Measurements from ENCODE around the gene FAF2. TPM values are rescaled to one million over a fixed set of nuclear protein-coding genes. Genes with fewer than 3 reads are reported as not detected.

FAF2 gene
- total and polyA plus RNA-seq, 4 donors = 12.7 to 28.3 (median 16.5) TPM

- H3K9ac ChIP-seq (ENCODE audit: low read depth in 1 of 2, low read length in 2 of 2) = peak overlapping the region; percentile 44 to 70
- H3K27ac ChIP-seq (ENCODE audit: low read depth in 1 of 2, low read length in 2 of 2) = peak overlapping the region; percentile 97 to 99
- no peaks in the 10 kb centered on the region for H3K9me3 ChIP-seq (ENCODE audit: control insufficient read depth in 4 of 4, low read length in 3 of 4)
- H3K4me3 ChIP-seq (ENCODE audit: low read depth in 1 of 3, low read length in 3 of 3) = peak overlapping the region; percentile 73 to 85 (median 78)
- DNase-seq (ENCODE audit: low spot score) = no peak
- 57% methylated on average over 9 of the region's 9 CpGs for WGBS
- TF ChIP-seq FOXA2 (IDR thresholded peaks at IDR 0.05) (no peak), TAF1 (conservative IDR thresholded peaks at IDR 0.05) (no peak), YY1 (IDR thresholded peaks at IDR 0.05) (no peak), HNF4G (IDR thresholded peaks at IDR 0.05) (no peak), RXRA (IDR thresholded peaks at IDR 0.05) (no peak), GABPA (IDR thresholded peaks at IDR 0.05 in 1 of 2, conservative IDR thresholded peaks at IDR 0.05 in 1 of 2) (no peak), CTCF (IDR thresholded peaks at IDR 0.05; ENCODE audit: low read depth, low read length, missing input control) (no peak), NR2F2 (IDR thresholded peaks at IDR 0.05) (no peak), SP1 (IDR thresholded peaks at IDR 0.05) (no peak), ZBTB33 (IDR thresholded peaks at IDR 0.05) (no peak), MAX (IDR thresholded peaks at IDR 0.05) (no peak), FOXA1 (IDR thresholded peaks at IDR 0.05) (no peak), JUND (IDR thresholded peaks at IDR 0.05) (no peak), REST (IDR thresholded peaks at IDR 0.05) (no peak), EGR1 (IDR thresholded peaks at IDR 0.05; ENCODE audit: low read depth in 2 of 2) (no peak), HNF4A (conservative IDR thresholded peaks at IDR 0.05) (no peak)
- TF ChIP-seq, protein P1, sequence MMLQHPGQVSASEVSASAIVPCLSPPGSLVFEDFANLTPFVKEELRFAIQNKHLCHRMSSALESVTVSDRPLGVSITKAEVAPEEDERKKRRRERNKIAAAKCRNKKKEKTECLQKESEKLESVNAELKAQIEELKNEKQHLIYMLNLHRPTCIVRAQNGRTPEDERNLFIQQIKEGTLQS (IDR thresholded peaks at IDR 0.05) = no peak
- peaks cover 0 to 11% (median 4%) of the 10 kb centered on the region in 4 donors for H3K36me3 ChIP-seq (ENCODE audit: control insufficient read depth in 4 of 4, insufficient read depth in 3 of 4, low read depth in 1 of 4, low read length in 3 of 4)
- H3K4me1 ChIP-seq (ENCODE audit: control insufficient read depth in 4 of 4, insufficient read depth in 4 of 4, low read length in 3 of 4) = peaks cover 20 to 46% (median 42%) of the 10 kb centered on the region in 4 donors
- H3K27me3 ChIP-seq (ENCODE audit: control insufficient read depth in 4 of 4, insufficient read depth in 4 of 4, low read length in 3 of 4) = no peaks in the 10 kb centered on the region
These were observed 87.5 kb downstream of the FAF2 start for GRCh38 chr5:176535664-176536131.

All from liver (tissue), 9 donors.